Measurements from ENCODE around the gene ZNF26. TPM values are rescaled to one million over a fixed set of nuclear protein-coding genes. Genes with fewer than 3 reads are reported as not detected.
"Not testable (repeated sequence)": the region's sequence is repeated elsewhere in the genome, so short reads cannot be mapped to it uniquely, and the experiment has no call there.

Gene ZNF26
- total RNA-seq, 1 donor from 2014 or later: 21.6 TPM

- DNase-seq (ENCODE audit: low spot score): peak; percentile 54
Measured at GRCh38 chr12:132955094-132956010, 30.8 kb upstream of the ZNF26 start.

GRCh38 chr12:132956011-132956788 is 30.0 kb upstream of the ZNF26 start, which contains the start of gene ZNF605:
Gene ZNF605, minus strand, starts transcription at chr12:132956306. Its CDS starts 10,671 bp downstream, at chr12:132945635.
- DNase-seq (ENCODE audit: low spot score): peak; percentile 89

GRCh38 chr12:132961790-132962189 is 24.4 kb upstream of the ZNF26 start:
- DNase-seq (ENCODE audit: low spot score): not testable (repeated sequence)

- DNase-seq (ENCODE audit: low spot score): not testable (repeated sequence)
Measured at GRCh38 chr12:132963947-132964346, 22.2 kb upstream of the ZNF26 start.

- DNase-seq (ENCODE audit: low spot score): no peak
Measured at GRCh38 chr12:132965796-132966195, 20.4 kb upstream of the ZNF26 start.

- DNase-seq (ENCODE audit: low spot score): no peak
Measured at GRCh38 chr12:132966676-132967415, 19.3 kb upstream of the ZNF26 start.

- no peak for DNase-seq (ENCODE audit: low spot score)
Measured at GRCh38 chr12:132967736-132968135, 18.4 kb upstream of the ZNF26 start.

- DNase-seq (ENCODE audit: low spot score): no peak
Measured at GRCh38 chr12:132972374-132972773, 13.8 kb upstream of the ZNF26 start.

- not testable (repeated sequence) for DNase-seq (ENCODE audit: low spot score)
Measured at GRCh38 chr12:132976870-132977269, 9.3 kb upstream of the ZNF26 start.

GRCh38 chr12:132986885-132987225 is 688 bp downstream of the ZNF26 start:
- DNase-seq (ENCODE audit: low spot score): no peak

- DNase-seq (ENCODE audit: low spot score): no peak
Measured at GRCh38 chr12:132998741-132999140, 12.6 kb downstream of the ZNF26 start.

- no peak for DNase-seq (ENCODE audit: low spot score)
Measured at GRCh38 chr12:133010657-133011297, 24.6 kb downstream of the ZNF26 start.

GRCh38 chr12:133023566-133023965 is 37.4 kb downstream of the ZNF26 start:
- no peak for DNase-seq (ENCODE audit: low spot score)

GRCh38 chr12:133026996-133027395 is 40.8 kb downstream of the ZNF26 start:
- no peak for DNase-seq (ENCODE audit: low spot score)

GRCh38 chr12:133037207-133038005 is 51.2 kb downstream of the ZNF26 start, which contains the start of gene ZNF84:
Gene ZNF84, plus strand, starts transcription at chr12:133037509. Its CDS starts 3,959 bp downstream, at chr12:133041468.
- DNase-seq (ENCODE audit: low spot score): peak; percentile 97

- no peak for DNase-seq (ENCODE audit: low spot score)
Measured at GRCh38 chr12:133038118-133038709, 52.0 kb downstream of the ZNF26 start.

GRCh38 chr12:133046698-133047097 is 60.5 kb downstream of the ZNF26 start:
- DNase-seq (ENCODE audit: low spot score): no peak

GRCh38 chr12:133057446-133057845 is 71.3 kb downstream of the ZNF26 start:
- DNase-seq (ENCODE audit: low spot score): no peak

GRCh38 chr12:133058203-133059113 is 72.3 kb downstream of the ZNF26 start:
- no peak for DNase-seq (ENCODE audit: low spot score)
